NCI-H82 (cell line): ENCODE measurements around the gene ANKRD13A.
A peak's percentile ranks its signal among the peaks of the same experiment; 100 is the strongest.
"Not testable (repeated sequence)": the region's sequence is repeated elsewhere in the genome, so short reads cannot be mapped to it uniquely, and the experiment has no call there.

Source experiments
- DNase-seq: peaks from one replicate; lab custom pipeline; 2025; lab: John Stamatoyannopoulos, UW

ANKRD13A gene

GRCh38 chr12:110048242-110049027, 49.2 kb downstream of the ANKRD13A start, which contains the start of gene C12orf76:
TSS of gene C12orf76 (minus strand) at chr12:110048522. CDS start at chr12:110048495, 27 bp downstream.
- peak; percentile 98 for DNase-seq

DNA sequence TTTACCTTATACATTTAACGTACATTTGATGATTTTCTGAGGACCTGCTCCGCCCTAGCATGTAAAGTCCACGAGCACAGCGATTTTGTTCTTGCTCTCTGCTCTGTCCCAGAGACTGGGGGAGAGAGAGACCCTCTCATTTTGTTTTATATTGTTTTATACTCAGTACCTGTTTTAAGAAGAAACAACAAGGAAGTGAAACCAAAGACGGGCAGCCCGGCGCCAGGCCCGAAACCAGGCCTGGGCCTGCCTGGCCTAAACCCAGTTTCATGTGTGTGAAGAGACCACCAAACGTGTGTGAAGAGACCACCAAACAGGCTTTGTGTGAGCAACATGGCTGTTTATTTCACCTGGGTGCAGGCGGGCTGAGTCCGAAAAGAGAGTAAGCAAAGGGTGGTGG, 49.8 kb downstream of the ANKRD13A start:
- not testable (repeated sequence) for DNase-seq

DNA sequence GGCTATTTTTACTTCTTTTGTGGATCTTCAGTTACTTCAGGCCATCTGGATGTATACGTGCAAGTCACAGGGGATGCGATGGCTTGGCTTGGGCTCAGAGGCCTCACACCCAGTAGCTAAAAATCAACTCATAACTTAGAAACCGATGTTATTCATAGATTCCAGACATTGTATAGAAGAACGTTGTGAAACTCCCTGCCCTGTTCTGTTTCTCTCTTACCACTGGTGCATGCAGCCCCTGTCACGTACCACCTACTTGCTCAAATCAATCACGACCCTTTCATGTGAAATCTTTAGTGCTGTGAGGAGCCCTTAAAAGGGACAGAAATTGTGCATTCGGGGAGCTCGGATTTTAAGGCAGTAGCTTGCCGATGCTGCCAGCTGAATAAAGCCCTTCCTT, 50.4 kb downstream of the ANKRD13A start:
- not testable (repeated sequence) for DNase-seq

- DNase-seq: no peak
Measured at GRCh38 chr12:110050927-110051326, 51.7 kb downstream of the ANKRD13A start.

DNA sequence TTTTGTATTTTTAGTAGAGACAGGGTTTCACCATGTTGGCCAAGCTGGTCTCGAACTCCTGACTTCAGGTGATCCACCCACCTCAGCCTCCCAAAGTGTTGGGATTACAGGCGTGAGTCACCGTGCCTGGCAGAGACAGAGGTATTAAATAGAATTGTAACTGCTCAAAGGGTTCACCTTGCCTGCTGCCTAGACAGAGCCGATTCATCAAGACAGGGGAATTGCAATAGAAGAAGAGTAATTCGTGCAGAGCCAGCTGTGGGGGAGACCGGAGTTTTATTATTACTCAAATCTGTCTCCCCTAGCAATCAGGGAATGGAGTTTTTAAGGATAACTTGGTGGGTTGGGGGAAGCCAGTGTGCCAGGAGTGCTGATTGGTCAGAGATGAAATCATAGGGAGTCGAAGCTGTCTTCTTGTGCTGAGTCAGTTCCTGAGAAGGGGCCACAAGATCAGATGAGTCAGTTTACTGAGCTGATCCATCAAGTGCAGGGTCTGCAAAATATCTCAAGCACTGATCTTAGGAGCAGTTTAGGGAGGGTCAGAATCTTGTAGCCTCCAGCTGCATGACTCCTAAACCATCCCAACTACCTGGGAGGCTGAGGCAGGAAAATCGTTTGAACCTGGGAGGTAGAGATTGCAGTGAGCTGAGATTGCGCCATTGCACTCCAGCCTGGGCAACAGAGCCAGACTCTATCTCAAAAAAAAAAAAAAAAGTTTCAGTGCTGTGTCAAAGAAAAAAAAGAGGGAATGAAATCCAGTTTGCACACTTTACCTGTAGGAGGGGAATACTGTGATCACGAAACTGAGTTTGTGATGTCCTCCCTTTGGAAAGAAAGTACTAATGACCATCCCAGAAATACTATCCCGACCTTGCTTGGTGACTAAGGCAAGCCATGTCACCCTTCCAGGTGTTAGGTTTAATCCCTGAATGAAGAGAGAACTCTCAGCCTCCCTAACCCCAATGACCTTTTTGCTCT, 56.4 kb downstream of the ANKRD13A start:
- peak; percentile 40 for DNase-seq

DNA sequence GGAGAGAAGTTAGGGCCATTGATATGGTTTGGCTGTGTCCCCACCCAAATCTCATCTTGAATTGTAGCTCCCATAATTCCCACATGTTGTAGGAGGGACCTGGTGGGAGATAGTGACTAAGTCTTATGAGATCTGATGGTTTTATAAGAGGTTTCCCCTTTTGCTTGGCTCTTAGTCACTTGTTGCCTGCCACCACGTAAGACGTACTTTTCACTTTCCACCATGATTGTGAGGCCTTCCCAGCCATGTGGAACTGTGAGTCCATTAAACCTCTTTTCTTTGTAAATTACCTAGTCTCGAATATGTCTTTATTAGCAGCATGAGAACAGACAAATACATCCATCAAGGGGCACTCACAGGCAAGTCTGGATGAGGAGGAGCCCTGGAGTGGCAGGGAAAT, 57.4 kb downstream of the ANKRD13A start:
- DNase-seq: not testable (repeated sequence)

DNA sequence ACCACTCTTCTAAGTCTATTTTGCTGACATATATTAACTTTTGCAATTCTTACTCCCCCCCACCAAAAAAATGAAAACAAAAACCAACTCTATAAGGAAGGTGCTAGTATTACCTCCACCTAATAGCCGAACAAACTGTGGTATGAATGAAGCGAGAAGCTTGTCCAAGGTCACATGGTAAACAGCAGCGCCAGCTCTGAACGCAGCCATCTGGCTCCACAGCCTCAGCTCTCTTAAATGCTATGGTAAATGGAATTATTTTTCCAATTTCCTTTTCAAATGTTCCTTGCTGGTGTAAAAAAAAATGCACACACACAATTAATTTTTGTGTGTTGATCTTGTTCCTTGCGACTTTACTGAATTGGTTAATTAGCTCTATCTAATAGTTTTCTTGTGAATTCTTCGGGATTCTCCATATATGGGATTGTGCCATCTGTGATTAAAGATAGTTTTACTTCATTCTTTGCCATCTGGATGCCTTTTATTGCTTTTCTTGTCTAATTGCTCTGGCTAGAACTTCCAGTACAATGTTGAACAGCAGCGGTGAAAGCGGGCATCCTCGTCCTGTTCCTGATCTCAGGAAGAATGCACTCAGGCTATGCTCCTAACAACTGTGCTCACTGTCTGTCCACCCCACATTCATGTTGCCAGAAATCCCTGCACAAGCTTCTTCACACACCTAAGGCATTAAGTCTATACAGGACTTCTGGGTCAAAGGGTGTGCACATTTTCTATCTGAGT, 59.8 kb downstream of the ANKRD13A start:
- peak; percentile 68 for DNase-seq

- no peak for DNase-seq
Measured at GRCh38 chr12:110059651-110060000, 60.4 kb downstream of the ANKRD13A start.

- DNase-seq: no peak
Measured at GRCh38 chr12:110062241-110062640, 63.0 kb downstream of the ANKRD13A start.

DNA sequence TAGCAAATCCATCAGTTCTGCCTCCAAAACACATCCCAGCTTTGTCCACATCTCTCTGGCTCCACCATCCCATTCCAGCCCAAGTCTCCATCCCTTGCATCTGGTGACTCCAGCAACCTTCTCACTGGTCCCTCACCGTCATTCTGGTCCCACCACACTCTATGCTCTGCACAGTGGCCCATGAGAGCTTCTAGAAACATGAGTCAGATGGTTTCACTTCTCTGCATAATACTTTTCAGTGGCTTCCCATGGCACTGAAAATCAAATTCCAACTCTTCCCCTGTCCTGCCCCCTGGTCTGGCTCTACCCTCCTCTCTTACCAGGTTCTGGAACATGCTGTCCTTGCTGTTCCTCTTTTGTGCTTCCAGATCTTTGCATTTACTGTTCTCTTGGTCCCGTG, 66.3 kb downstream of the ANKRD13A start:
- no peak for DNase-seq

GRCh38 chr12:110067531-110067930, 68.3 kb downstream of the ANKRD13A start:
- no peak for DNase-seq

- DNase-seq: not testable (repeated sequence)
Measured at GRCh38 chr12:110068115-110068514, 68.9 kb downstream of the ANKRD13A start.

- no peak for DNase-seq
Measured at GRCh38 chr12:110068654-110069053, 69.4 kb downstream of the ANKRD13A start.

DNA sequence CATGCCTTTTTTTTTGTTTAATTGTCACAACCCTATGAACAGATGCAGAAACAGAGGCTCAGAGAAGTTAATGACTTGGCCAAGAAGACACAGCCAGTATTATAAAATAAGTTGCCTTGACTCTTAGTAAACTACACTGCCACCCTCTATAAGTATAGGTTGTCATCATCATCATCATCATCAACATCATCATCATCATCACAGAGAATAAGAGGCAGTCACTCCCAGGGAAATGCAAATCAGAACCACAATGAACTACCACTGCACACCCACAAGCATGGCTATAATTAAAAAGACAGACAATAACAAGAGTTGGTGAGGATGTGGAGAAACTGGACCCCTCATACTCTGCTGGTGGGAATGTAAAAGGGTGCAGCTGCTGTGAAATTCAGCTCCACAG, 72.3 kb downstream of the ANKRD13A start:
- DNase-seq: no peak

GRCh38 chr12:110071967-110072366, 72.7 kb downstream of the ANKRD13A start:
- no peak for DNase-seq

DNA sequence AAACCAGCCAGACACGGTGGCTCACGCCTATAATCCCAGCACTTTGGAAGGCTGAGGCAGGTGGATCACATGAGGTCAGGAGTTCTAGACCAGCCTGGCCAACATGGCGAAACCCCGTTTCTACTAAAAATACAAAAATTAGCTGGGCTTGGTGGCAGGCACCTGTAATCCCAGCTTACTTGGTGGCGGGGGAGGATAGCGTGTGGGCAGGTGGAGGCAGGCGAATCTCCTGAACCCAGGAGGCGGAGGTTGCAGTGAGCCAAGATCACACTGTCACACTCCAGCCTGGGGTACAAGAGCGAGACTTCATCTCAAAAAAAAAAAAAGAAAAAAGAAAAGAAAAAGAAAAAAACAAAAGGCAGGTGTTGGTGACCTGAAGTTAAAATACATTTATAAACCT, 73.4 kb downstream of the ANKRD13A start:
- not testable (repeated sequence) for DNase-seq

- DNase-seq: no peak
Measured at GRCh38 chr12:110073049-110073831, 74.0 kb downstream of the ANKRD13A start.

DNA sequence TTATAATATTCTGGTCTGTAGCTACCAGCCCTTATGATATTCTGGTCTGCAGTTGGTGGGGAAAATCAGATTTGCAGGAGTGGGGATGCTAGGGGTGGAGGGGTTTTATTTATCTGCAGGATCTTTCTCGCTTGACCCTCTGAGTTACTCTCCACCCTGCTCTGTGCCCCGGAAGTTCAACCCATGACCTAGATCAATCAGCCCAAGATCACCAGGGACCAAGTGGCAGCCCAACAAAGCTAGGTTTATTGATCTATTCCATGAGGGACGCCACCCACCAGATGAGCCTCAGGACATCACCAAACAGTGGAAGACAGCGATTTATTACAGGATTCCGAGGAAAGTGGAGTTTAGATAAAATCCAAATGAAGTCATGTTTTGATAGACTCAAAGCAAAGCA, 74.9 kb downstream of the ANKRD13A start:
- DNase-seq: no peak

DNA sequence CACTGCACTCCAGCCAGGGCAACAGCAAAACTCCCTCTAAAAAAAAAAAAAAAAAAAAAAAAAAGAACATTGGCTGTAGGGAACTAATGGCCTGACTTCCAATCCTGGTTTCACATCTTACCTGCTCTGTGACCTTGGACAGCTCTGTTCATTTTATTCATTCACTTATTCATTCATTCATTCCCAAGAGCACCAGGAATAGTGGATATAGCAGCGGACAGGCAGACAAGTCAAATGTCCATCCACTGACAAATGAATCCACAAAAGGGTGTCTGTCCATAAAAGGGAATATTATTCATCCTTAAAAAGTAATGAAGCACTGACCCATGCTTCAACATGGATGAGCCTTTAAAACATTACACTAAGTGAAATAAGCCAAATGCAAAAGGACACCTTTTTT, 76.7 kb downstream of the ANKRD13A start:
- DNase-seq: no peak

DNA sequence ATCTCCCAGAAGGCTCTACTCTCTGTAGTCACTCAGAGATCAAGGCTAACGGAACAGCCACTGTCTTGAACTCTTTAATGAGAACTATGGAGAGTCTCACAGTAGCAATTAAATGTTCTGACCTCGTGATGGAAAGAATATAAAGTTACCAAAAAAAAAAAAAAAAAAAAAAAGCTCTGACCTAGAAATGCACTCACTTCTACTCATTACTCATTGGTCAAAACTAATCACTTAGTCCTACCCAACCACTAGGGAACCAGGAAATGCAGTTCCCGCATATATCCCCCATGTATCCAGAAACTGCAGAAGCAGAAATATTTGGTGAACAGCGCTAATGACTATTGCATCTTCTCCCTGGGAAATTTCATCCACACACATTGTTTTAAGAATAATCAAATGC, 78.6 kb downstream of the ANKRD13A start:
- DNase-seq: no peak
